ENCODE measurements around the gene POP4.

Gene POP4

GRCh38 chr19:29588095-29588494 lies 18.0 kb upstream of the POP4 start:
- TF ChIP-seq ZNF274 (IDR thresholded peaks at IDR 0.05; ENCODE audit: low read depth, low read length) (no peak), YY1 (IDR thresholded peaks at IDR 0.05; ENCODE audit: insufficient read depth, insufficient read length) (no peak), SUZ12 (IDR thresholded peaks at IDR 0.05; ENCODE audit: extremely low read depth, insufficient read depth, insufficient read length) (no peak)
- DNase-seq (ENCODE audit: low read depth, low spot score): no peak
- no peak overlapping the region for H3K4me3 ChIP-seq (ENCODE audit: insufficient read length, low read depth)
- H3K9me3 ChIP-seq (ENCODE audit: insufficient read depth, low read length): peaks cover 7% of the 10 kb centered on the region; the same call in 1 of the 2 replicates
- H3K27me3 ChIP-seq (ENCODE audit: insufficient read depth, insufficient read length): peaks cover 3% of the 10 kb centered on the region
- no peaks in the 10 kb centered on the region for H3K4me1 ChIP-seq (ENCODE audit: insufficient read depth, insufficient read length)
- no peaks in the 10 kb centered on the region for H3K36me3 ChIP-seq (ENCODE audit: insufficient read depth, insufficient read length, low read length)
- H3K9ac ChIP-seq (ENCODE audit: insufficient read length, low read depth): no peak overlapping the region

GRCh38 chr19:29590278-29590677 lies 15.8 kb upstream of the POP4 start:
- peaks cover 7% of the 10 kb centered on the region; the same call in 1 of the 2 replicates for H3K9me3 ChIP-seq (ENCODE audit: insufficient read depth, low read length)
- H3K9ac ChIP-seq (ENCODE audit: insufficient read length, low read depth): no peak overlapping the region
- peaks cover 10% of the 10 kb centered on the region for H3K27me3 ChIP-seq (ENCODE audit: insufficient read depth, insufficient read length)
- no peaks in the 10 kb centered on the region for H3K4me1 ChIP-seq (ENCODE audit: insufficient read depth, insufficient read length)
- no peak overlapping the region for H3K4me3 ChIP-seq (ENCODE audit: insufficient read length, low read depth)
- no peaks in the 10 kb centered on the region for H3K36me3 ChIP-seq (ENCODE audit: insufficient read depth, insufficient read length, low read length)
- TF ChIP-seq ZNF274 (IDR thresholded peaks at IDR 0.05; ENCODE audit: low read depth, low read length): no peak
- no peak for TF ChIP-seq YY1 (IDR thresholded peaks at IDR 0.05; ENCODE audit: insufficient read depth, insufficient read length)
- no peak for TF ChIP-seq SUZ12 (IDR thresholded peaks at IDR 0.05; ENCODE audit: extremely low read depth, insufficient read depth, insufficient read length)
- DNase-seq (ENCODE audit: low read depth, low spot score): no peak

- Histone ChIP-seq H3K4me3 (ENCODE audit: insufficient read length, low read depth) (no peak overlapping the region), H3K9ac (ENCODE audit: insufficient read length, low read depth) (no peak overlapping the region), H3K27me3 (ENCODE audit: insufficient read depth, insufficient read length) (peaks cover 10% of the 10 kb centered on the region), H3K4me1 (ENCODE audit: insufficient read depth, insufficient read length) (no peaks in the 10 kb centered on the region), H3K36me3 (ENCODE audit: insufficient read depth, insufficient read length, low read length) (no peaks in the 10 kb centered on the region), H3K9me3 (ENCODE audit: insufficient read depth, low read length) (peaks cover 7% of the 10 kb centered on the region; the same call in 1 of the 2 replicates)
- TF ChIP-seq YY1 (IDR thresholded peaks at IDR 0.05; ENCODE audit: insufficient read depth, insufficient read length) (no peak), ZNF274 (IDR thresholded peaks at IDR 0.05; ENCODE audit: low read depth, low read length) (no peak)
- DNase-seq (ENCODE audit: low read depth, low spot score): no peak
Observed at GRCh38 chr19:29591670-29592069, 14.4 kb upstream of the POP4 start.

- H3K4me3 ChIP-seq (ENCODE audit: insufficient read length, low read depth): no peak overlapping the region
- no peak overlapping the region for H3K9ac ChIP-seq (ENCODE audit: insufficient read length, low read depth)
- H3K36me3 ChIP-seq (ENCODE audit: insufficient read depth, insufficient read length, low read length): no peaks in the 10 kb centered on the region
- H3K27me3 ChIP-seq (ENCODE audit: insufficient read depth, insufficient read length): peaks cover 10% of the 10 kb centered on the region
- H3K9me3 ChIP-seq (ENCODE audit: insufficient read depth, low read length): peaks cover 6% of the 10 kb centered on the region; the same call in 1 of the 2 replicates
- TF ChIP-seq SUZ12 (IDR thresholded peaks at IDR 0.05; ENCODE audit: extremely low read depth, insufficient read depth, insufficient read length) (no peak), YY1 (IDR thresholded peaks at IDR 0.05; ENCODE audit: insufficient read depth, insufficient read length) (no peak), ZNF274 (IDR thresholded peaks at IDR 0.05; ENCODE audit: low read depth, low read length) (no peak)
- DNase-seq (ENCODE audit: low read depth, low spot score): no peak
- H3K4me1 ChIP-seq (ENCODE audit: insufficient read depth, insufficient read length): peaks cover 3% of the 10 kb centered on the region
Observed at GRCh38 chr19:29593869-29594268, 12.2 kb upstream of the POP4 start.

GRCh38 chr19:29596080-29596727 lies 9.9 kb upstream of the POP4 start:
- H3K27me3 ChIP-seq (ENCODE audit: insufficient read depth, insufficient read length): peaks cover 10% of the 10 kb centered on the region

GRCh38 chr19:29596885-29597525 lies 9.1 kb upstream of the POP4 start:
- Histone ChIP-seq H3K27me3 (ENCODE audit: insufficient read depth, insufficient read length) (peaks cover 10% of the 10 kb centered on the region), H3K4me3 (ENCODE audit: insufficient read length, low read depth) (no peak overlapping the region), H3K4me1 (ENCODE audit: insufficient read depth, insufficient read length) (peaks cover 3% of the 10 kb centered on the region), H3K36me3 (ENCODE audit: insufficient read depth, insufficient read length, low read length) (no peaks in the 10 kb centered on the region), H3K9ac (ENCODE audit: insufficient read length, low read depth) (no peak overlapping the region), H3K9me3 (ENCODE audit: insufficient read depth, low read length) (no peaks in the 10 kb centered on the region)
- DNase-seq (ENCODE audit: low read depth, low spot score): no peak
- TF ChIP-seq SUZ12 (IDR thresholded peaks at IDR 0.05; ENCODE audit: extremely low read depth, insufficient read depth, insufficient read length): no peak
- TF ChIP-seq YY1 (IDR thresholded peaks at IDR 0.05; ENCODE audit: insufficient read depth, insufficient read length): no peak
- TF ChIP-seq ZNF274 (IDR thresholded peaks at IDR 0.05; ENCODE audit: low read depth, low read length): no peak

More at GRCh38 chr19:29596080-29596727, 9.9 kb upstream of the POP4 start:
- no peak for TF ChIP-seq SUZ12 (IDR thresholded peaks at IDR 0.05; ENCODE audit: extremely low read depth, insufficient read depth, insufficient read length)
- TF ChIP-seq ZNF274 (IDR thresholded peaks at IDR 0.05; ENCODE audit: low read depth, low read length): no peak
- no peak for TF ChIP-seq YY1 (IDR thresholded peaks at IDR 0.05; ENCODE audit: insufficient read depth, insufficient read length)
- H3K4me1 ChIP-seq (ENCODE audit: insufficient read depth, insufficient read length): peaks cover 3% of the 10 kb centered on the region
- DNase-seq (ENCODE audit: low read depth, low spot score): no peak
- H3K9me3 ChIP-seq (ENCODE audit: insufficient read depth, low read length): no peaks in the 10 kb centered on the region
- H3K4me3 ChIP-seq (ENCODE audit: insufficient read length, low read depth): no peak overlapping the region
- H3K36me3 ChIP-seq (ENCODE audit: insufficient read depth, insufficient read length, low read length): no peaks in the 10 kb centered on the region
- no peak overlapping the region for H3K9ac ChIP-seq (ENCODE audit: insufficient read length, low read depth)

- Histone ChIP-seq H3K9ac (ENCODE audit: insufficient read length, low read depth) (no peak overlapping the region), H3K36me3 (ENCODE audit: insufficient read depth, insufficient read length, low read length) (no peaks in the 10 kb centered on the region), H3K4me3 (ENCODE audit: insufficient read length, low read depth) (no peak overlapping the region), H3K27me3 (ENCODE audit: insufficient read depth, insufficient read length) (peaks cover 8% of the 10 kb centered on the region), H3K4me1 (ENCODE audit: insufficient read depth, insufficient read length) (peaks cover 3% of the 10 kb centered on the region), H3K9me3 (ENCODE audit: insufficient read depth, low read length) (no peaks in the 10 kb centered on the region)
- TF ChIP-seq YY1 (IDR thresholded peaks at IDR 0.05; ENCODE audit: insufficient read depth, insufficient read length) (no peak), ZNF274 (IDR thresholded peaks at IDR 0.05; ENCODE audit: low read depth, low read length) (no peak), SUZ12 (IDR thresholded peaks at IDR 0.05; ENCODE audit: extremely low read depth, insufficient read depth, insufficient read length) (no peak)
- DNase-seq (ENCODE audit: low read depth, low spot score): no peak
Observed at GRCh38 chr19:29598036-29598435, 8.0 kb upstream of the POP4 start.

All from NT2/D1 (cell line).